Mammary epithelial cell (primary cell): ENCODE results near the gene TCL1A.

ENCODE experiments used
- EZH2 ChIP-seq: IDR thresholded peaks from 2 replicates; pipeline ENCODE4 v1.6.1; 2012; ENCODE audit warnings: low read length, inconsistent platforms, borderline replicate concordance
- TF ChIP-seq, protein P1 (sequence below), 2 donors: IDR thresholded peaks in 1 of 2; conservative IDR thresholded peaks in 1 of 2; 2 replicates each; pipeline ENCODE4 v1.5.1; 2011 to 2012; ENCODE audit warnings: inconsistent platforms in 2 of 2, low read length in 2 of 2, mild to moderate bottlenecking in 2 of 2, control low read depth in 1 of 2, low read depth in 1 of 2; ENCODE audit not compliant: insufficient read depth in 1 of 2; ENCODE audit errors: extremely low read depth in 1 of 2

DNA sequence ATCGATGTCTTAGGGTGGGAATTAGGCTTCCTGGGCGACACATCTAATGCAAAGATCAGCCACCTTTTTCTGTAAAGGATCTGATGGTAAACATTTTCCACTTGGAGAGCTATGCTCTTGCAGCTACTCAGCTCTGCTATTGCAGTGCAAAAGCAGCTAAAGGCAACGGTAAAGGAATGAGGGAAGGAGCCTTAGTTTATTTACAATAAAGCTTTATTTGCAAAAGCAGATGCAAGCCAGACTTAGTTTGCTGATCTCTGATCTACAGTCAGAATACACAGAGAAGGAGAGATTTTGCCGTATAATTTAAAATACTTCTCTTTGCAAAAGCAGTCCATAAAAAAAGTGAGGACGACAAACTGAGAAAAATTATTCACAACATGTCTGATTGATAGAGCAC, 24.5 kb downstream of the TCL1A start:
- TF ChIP-seq, protein P1, sequence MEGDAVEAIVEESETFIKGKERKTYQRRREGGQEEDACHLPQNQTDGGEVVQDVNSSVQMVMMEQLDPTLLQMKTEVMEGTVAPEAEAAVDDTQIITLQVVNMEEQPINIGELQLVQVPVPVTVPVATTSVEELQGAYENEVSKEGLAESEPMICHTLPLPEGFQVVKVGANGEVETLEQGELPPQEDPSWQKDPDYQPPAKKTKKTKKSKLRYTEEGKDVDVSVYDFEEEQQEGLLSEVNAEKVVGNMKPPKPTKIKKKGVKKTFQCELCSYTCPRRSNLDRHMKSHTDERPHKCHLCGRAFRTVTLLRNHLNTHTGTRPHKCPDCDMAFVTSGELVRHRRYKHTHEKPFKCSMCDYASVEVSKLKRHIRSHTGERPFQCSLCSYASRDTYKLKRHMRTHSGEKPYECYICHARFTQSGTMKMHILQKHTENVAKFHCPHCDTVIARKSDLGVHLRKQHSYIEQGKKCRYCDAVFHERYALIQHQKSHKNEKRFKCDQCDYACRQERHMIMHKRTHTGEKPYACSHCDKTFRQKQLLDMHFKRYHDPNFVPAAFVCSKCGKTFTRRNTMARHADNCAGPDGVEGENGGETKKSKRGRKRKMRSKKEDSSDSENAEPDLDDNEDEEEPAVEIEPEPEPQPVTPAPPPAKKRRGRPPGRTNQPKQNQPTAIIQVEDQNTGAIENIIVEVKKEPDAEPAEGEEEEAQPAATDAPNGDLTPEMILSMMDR (conservative IDR thresholded peaks at IDR 0.05 in 1 of 2, IDR thresholded peaks at IDR 0.05 in 1 of 2; ENCODE audit: extremely low read depth in 1 of 2, insufficient read depth in 1 of 2, low read depth in 1 of 2, low read length in 2 of 2), result no peak
- TF ChIP-seq EZH2, result no peak
